ENCODE data around the gene PRORP. TPM values are rescaled to one million over a fixed set of nuclear protein-coding genes. Genes with fewer than 3 reads are reported as not detected.

The PRORP gene
- total and polyA plus RNA-seq, 9 of the 15 experiments (the other 6 are each of a cell fraction or from before 2014, with no cell fraction given), result 21.9 to 48.7 (median 36.5) TPM

DNA sequence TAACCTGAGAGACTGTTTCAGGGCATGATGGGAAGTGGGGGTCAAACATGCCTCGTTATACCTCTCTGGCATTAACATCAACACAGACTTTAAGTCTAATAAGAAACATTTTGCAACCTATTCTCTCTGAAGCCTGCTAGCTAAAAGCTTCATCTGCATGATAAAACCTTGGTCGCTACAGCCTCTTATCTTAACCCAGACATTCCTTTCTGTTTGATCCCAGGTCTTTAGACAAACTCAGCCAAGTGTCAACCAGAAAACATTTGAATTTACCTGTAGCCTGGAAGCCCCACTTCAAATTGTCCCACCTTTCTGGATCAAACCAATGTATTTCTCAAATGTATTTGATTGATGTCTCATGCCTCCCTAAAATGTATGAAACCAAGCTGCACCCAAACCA, 9.7 kb upstream of the PRORP start:
- no TSS peak for BruUV-seq (replicated peaks)
- intact Hi-C loops (cut with micrococcal nuclease), result no loop called here

DNA sequence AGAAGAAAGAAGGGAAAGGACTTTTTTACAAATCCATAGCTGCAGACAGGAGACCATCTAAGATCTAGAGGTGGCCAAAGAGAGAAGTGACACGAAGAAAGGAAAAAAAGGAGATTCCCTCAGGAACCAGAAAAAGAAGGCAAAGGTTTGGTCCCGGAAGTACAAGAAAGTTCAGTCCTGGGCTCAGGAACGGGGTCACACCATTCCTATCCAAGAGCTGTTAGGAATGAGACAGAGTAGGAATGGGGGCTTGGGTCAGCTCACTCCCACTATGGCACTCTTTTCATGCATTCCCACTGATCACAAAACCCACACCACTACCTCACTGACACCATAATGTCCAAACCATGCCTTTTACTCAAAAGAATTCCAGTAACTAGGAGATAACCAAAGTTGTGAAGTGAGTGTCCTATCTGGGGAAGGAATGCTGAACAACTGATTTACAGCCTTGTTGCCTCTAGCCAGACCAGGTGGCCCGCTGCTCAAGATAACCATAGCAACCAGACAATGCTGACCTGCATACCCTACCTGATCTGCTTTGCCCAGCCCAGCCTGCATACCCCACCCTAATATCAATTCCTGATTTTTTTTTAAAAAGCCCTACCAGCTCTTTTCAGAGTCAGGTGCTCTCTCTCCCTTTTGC, 8.9 kb upstream of the PRORP start:
- CTCF ChIA-PET (ENCODE audit: low intra/inter-chr PET ratio), result no interaction called here
- TF ChIP-seq ZNF23 (CRISPR knock-in tag; IDR thresholded peaks at IDR 0.05) (no peak), RFX1 (IDR thresholded peaks at IDR 0.05) (peak; percentile 29; the same call in 1 of the 2 replicates)
- Histone ChIP-seq H3K4me3 (no peak overlapping the region), H3K27me3 (ENCODE audit: control insufficient read depth in 2 of 2, insufficient read depth in 2 of 2, low read length in 2 of 2) (no peaks in the 10 kb centered on the region), H2AFZ (ENCODE audit: low read depth, low read length) (no peak overlapping the region), H3K4me1 (replicated peaks in 1 of 2; ENCODE audit: control insufficient read depth in 2 of 2, insufficient read depth in 2 of 2, low read length in 2 of 2) (peaks cover 0 to 6% of the 10 kb centered on the region in 2 experiments; a peak in 2 of 5 replicates), H3K9me1 (ENCODE audit: control insufficient read depth, insufficient read depth, low read length) (no peaks in the 10 kb centered on the region), H3K79me2 (ENCODE audit: control insufficient read depth, insufficient read depth, low read length) (no peaks in the 10 kb centered on the region), H3K27ac (ENCODE audit: extremely low read depth, low read depth, low read length) (no peak overlapping the region; the same call in 2 of the 3 replicates), H3K36me3 (ENCODE audit: control insufficient read depth, insufficient read depth, low read length) (peaks cover 34% of the 10 kb centered on the region; the same call in 2 of the 3 replicates), H3K9ac (ENCODE audit: insufficient read depth in 1 of 2, low read depth in 2 of 2, low read length in 2 of 2) (no peak overlapping the region), H4K20me1 (replicated peaks; ENCODE audit: control insufficient read depth, insufficient read depth, low read length) (no peaks in the 10 kb centered on the region), H3K9me3 (replicated peaks; ENCODE audit: control insufficient read depth, insufficient read depth, low read depth, low read length) (0 out of 2 replicates have a peak, but pooled peaks cover 2% of the 10 kb centered on the region), H3K4me2 (ENCODE audit: insufficient read depth, low read length) (peak overlapping the region; percentile 27; the same call in 1 of the 2 replicates)
- WGBS (ENCODE audit: insufficient coverage, low coverage, missing lambda C conversion rate), result 76% methylated on average over 3 of the region's 4 CpGs
- BruUV-seq (replicated peaks), result no TSS peak
- intact Hi-C loops (cut with micrococcal nuclease) (no loop called here), in situ Hi-C loops (cut with MboI) (no loop called here)
- peak; percentile 42; the same call in 2 of the 3 replicates for ATAC-seq
- no peak for DNase-seq (ENCODE audit: extremely low read depth in 1 of 4, low spot score in 3 of 4)
- POLR2A ChIA-PET, result interaction anchor here (0.6 to 1.6 kb wide), 3 partner anchors 11 to 417 kb away, joined by 4 to 10 read pairs (median 4); no protein-coding TSS in a partner anchor
- no peak for FAIRE-seq

More for the DNA sequence above, 9.7 kb upstream of the PRORP start:
- ChIA-PET POLR2A (interaction anchor here (0.8 kb wide), 1 partner anchor 9 kb away, joined by 3 read pairs; the partner anchor contains the start of gene PPP2R3C), CTCF (ENCODE audit: low intra/inter-chr PET ratio) (no interaction called here)
- DNase-seq (ENCODE audit: extremely low read depth in 1 of 4, low spot score in 3 of 4) (peak in 1 of 4 experiments; percentile 13), ATAC-seq (no peak; the same call in 2 of the 3 replicates), FAIRE-seq (peak; percentile 23)
- H2AFZ ChIP-seq (ENCODE audit: low read depth, low read length), result no peak overlapping the region
- TF ChIP-seq POU5F1 (IDR thresholded peaks at IDR 0.05; ENCODE audit: borderline replicate concordance, low read depth, low read length, partially characterized antibody) (no peak), CBFA2T3 (IDR thresholded peaks at IDR 0.05) (peak; percentile 5; the same call in 1 of the 2 replicates)
- no peaks in the 10 kb centered on the region for H3K27me3 ChIP-seq (ENCODE audit: control insufficient read depth in 2 of 2, insufficient read depth in 2 of 2, low read length in 2 of 2)
- H3K27ac ChIP-seq (ENCODE audit: extremely low read depth, low read depth, low read length), result no peak overlapping the region
- peaks cover 0 to 6% of the 10 kb centered on the region in 2 experiments; a peak in 2 of 5 replicates for H3K4me1 ChIP-seq (replicated peaks in 1 of 2; ENCODE audit: control insufficient read depth in 2 of 2, insufficient read depth in 2 of 2, low read length in 2 of 2)
- no peak overlapping the region for H3K4me3 ChIP-seq
- in situ Hi-C loops (cut with MboI), result no loop called here
- 0 out of 2 replicates have a peak, but pooled peaks cover 2% of the 10 kb centered on the region for H3K9me3 ChIP-seq (replicated peaks; ENCODE audit: control insufficient read depth, insufficient read depth, low read depth, low read length)
- H3K4me2 ChIP-seq (ENCODE audit: insufficient read depth, low read length), result no peak overlapping the region
- no peaks in the 10 kb centered on the region for H3K9me1 ChIP-seq (ENCODE audit: control insufficient read depth, insufficient read depth, low read length)
- no peaks in the 10 kb centered on the region for H3K79me2 ChIP-seq (ENCODE audit: control insufficient read depth, insufficient read depth, low read length)
- peaks cover 34% of the 10 kb centered on the region; the same call in 2 of the 3 replicates for H3K36me3 ChIP-seq (ENCODE audit: control insufficient read depth, insufficient read depth, low read length)
- H3K9ac ChIP-seq (ENCODE audit: insufficient read depth in 1 of 2, low read depth in 2 of 2, low read length in 2 of 2), result no peak overlapping the region
- 37% methylated on average over 2 of the region's 2 CpGs for WGBS (ENCODE audit: insufficient coverage, low coverage, missing lambda C conversion rate)
- H4K20me1 ChIP-seq (replicated peaks; ENCODE audit: control insufficient read depth, insufficient read depth, low read length), result no peaks in the 10 kb centered on the region
